ENCODE results near the gene UBE2S.

UBE2S gene

DNA sequence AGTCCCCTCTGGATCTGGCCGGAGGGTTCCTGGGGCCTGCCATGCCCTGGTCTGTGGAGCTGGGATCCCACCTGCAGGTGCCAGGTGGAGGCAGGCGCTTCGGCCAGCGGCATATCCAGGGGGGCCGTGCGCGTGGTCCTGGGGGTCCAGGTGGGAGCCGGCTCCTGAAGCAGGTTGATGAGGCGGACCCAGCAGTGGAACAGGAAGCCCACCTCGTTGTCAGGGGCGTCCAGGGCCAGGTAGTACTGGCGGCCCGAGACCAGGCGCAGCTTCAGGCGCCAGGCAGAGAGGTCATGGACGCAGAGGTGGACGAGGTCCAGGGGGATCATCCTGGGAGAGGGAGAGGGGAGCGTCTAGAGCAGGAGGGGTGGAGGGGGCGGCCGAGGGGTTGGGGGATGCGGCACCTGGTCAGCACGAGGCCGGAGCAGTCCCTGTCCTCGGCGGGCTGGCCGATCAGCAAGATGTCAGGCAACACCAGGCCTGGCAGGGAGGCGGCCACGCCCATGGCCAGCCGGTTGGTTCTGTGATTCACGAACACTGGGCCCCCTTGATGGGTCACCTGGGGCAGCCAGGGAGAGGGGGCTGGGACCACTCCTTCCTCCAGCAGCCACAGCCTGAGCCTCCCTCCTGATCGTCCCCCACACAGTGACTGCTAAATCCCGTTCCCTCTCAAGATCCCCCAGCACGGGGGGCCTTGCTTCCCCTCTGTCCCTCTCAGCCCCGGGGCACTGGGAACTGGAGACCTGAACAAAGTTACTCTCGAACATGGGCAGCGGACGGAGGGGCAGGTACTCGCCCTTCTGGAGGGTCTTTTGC, 45.2 kb downstream of the UBE2S start:
- DNase-seq (ENCODE audit: low spot score) = no peak

DNA sequence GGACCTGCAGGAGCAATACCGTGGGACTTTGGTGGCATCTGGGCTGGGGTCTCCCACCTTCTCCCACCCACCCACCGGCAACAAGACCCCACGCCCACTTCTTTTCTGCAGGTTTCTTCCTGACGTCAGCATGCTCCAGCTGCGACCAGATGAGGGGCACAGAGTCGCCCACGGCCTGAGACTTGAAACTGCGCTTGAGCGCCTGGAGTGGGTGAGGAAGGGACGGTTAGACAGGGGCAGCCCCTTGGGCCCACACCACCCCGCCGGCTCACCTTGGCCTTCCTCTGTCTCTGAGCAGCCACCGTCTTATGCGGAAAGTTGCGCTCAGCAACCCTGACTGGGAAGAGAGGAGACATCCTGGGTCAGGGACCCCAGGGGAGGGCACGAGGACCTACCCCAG, 46.7 kb downstream of the UBE2S start:
- DNase-seq (ENCODE audit: low spot score) = no peak

DNA sequence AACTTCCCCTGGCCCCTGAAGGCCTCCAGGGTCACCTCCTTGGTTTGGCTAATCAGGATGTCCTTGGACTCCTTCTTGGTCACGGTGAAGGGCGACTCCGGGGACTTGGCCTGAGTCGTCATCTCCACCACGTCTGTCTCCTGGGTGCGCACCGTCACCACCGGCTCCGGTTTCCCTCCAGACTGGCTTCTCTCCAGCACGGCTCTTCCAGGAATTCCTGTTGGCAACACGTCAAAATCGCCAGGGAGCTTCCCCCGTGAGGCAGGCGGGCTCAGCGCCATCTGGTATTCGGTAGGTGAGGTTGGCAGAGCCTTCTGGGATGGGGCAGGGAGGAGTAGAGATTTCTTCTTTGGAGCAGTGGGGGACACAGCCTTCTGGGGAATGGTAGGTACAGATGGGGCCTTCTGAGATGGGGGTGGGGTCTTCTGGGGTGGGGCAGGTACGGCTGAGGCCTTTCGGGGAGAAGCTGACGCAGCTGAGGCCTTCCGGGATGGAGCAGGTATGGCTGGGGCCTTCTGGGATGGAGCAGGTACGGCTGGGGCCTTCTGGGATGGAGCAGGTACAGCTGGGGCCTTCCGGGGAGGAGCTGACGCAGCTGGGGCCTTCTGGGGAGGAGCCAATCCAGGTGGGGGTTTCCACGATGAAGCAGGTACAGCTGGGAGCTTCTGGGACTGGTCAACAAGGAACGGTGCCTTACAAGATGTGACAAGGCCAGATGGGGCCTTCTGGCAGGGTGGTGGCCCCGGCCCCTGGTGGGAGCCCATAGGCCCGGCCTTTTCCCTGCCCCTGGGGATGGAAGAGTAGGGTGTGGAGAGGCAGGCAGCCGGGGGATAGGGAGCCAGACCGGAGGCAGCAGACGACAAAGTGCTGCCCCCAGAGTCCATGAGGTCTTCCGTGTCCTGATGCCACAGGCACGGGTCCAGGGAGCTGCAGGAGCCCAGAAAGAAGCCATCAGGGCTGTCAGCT, 48.4 kb downstream of the UBE2S start:
- DNase-seq (ENCODE audit: low spot score) = no peak

DNA sequence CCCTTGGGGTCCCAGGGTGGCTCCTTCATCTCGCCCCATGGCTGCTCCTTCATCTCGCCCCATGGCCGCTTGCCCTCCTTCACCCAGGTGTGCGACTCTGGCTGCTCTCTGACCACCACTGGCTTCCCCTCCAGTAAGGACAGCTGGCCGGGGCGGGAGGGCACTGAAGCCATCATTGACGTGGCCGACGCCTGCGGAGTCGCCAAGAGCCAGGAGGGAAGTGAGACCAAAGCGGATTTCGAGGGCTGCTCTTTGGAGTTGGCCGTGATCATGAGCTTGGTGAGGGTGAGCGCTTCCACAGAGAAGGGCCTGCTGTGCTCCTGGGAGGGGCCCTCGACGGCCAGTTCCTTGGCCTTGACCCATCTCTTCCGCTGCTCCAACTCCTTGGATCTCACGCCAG, 49.1 kb downstream of the UBE2S start:
- no peak for DNase-seq (ENCODE audit: low spot score)

DNA sequence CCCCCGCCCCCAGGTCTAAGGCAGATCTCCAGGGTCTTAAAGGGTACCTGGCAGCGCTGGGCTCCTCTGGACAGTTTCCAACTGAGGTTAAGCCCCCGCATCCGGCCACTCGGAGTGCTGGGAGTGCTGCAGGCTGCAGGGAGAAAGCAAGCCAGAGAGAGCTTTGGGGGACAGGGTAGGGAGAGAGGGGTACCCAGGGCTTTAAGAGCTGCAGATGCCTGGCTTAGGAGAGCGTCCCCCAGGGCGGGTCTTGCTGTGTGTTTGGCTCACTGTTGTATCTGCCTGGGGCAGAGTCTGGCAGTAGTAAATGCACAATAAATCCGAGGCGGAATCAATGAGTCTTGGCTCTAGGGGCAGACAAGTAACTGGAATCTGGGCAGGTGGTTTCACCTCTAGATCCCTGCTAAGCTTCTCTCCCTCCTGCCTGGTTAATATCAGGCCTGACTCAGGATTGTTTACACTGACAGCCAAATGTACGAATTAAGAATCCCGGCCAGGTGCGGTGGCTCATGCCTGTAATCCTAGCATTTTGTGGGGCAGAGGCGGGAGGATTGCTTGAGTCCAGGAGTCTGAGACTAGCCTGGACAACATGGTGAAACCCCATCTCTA, 52.3 kb downstream of the UBE2S start:
- no peak for DNase-seq (ENCODE audit: low spot score)

DNA sequence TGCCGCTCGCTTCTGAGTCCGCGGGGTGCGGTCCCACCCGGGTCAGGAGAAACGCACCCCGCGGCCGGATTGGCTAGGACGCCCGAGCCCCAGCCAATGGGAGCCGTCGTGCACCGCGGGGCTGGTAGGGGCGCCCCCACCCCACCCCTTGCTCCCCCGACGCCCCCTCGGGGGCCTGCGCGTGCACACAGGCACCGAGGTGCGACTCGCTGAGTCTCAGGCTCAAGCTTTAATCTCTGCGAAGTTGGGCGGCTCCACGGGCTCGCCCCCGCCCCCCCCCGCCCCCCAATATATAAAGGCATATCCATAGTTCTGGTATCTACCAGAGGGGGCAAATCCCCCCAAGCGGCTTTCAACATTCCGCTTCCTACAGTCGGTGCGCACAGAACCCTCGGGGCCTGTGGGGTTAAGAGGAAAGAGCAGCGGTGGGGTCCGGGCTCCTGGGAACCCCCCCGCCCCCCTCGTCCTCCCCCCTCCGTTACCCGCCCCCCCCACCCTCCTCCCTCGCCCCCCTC, 52.8 kb downstream of the UBE2S start, which contains the start of gene COX6B2:
COX6B2 (minus strand) TSS at position 22 of the 515 bp plus-strand sequence. CDS start 198 bp downstream, outside the sequence.
- no peak for DNase-seq (ENCODE audit: low spot score)

DNA sequence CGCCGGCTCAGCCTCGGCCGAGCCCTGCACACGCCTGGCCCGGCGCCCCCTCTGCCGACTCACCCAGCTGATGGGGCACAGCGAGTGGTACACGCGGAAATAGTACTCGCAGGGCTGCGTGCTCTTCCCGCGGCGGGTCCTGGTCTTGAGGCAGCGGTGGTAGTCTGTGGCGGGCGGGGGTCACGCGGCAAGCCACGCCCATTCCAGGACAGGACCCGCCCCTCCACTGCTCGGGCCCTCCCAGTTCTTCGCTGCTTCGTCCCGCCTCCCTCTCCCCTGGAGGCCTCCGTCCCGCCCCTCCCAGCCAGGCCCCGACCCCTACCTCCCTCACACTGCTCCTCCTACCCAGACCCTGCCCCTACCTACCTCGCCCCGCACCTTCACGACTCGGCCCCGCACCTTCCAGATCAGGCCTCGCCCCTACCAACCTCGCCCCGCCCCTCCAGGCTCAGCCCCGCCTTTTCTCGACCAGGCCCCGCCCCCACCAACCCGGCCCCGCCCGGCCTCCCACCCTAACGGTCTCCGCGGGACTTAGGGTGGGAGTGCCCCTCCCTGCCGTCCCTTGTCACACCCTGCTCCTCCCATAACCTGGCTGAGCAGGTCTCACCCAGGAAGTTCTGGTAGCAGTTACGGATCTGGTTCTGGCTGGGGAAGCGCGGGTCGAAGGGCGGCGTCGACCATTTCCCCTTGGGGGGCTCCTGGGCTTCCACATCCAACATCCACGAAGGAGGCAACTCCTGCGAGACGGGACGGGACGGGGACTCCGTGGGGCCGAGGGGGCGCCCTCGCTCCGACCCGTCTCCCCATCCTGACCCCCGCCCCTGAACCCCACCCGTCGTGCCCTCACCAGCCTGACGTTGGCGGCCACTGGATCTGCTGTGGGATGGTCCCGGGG, 53.5 kb downstream of the UBE2S start:
- DNase-seq (ENCODE audit: low spot score) = peak; percentile 93

DNA sequence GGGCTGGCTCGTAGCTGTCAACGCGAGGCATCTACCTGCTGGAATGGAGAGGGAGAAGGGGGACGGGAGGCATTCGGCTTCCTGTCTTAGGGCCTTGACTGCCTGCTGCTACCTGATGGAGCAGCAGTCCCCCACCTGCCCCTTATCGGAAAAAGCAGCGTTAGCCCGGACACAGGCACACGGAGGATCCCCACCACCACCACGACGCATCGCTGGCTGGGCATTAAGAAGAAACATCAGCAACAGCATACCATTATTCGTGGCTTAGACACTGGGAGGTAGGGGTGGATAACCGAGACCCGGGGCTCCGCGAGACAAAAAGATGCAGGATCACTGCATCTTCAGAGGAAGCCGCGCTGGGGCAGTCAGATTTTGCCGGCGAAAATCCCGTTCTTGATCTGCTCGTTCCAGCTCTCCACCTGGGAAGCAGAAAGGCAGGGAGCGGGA, 54.2 kb downstream of the UBE2S start:
- no peak for DNase-seq (ENCODE audit: low spot score)

DNA sequence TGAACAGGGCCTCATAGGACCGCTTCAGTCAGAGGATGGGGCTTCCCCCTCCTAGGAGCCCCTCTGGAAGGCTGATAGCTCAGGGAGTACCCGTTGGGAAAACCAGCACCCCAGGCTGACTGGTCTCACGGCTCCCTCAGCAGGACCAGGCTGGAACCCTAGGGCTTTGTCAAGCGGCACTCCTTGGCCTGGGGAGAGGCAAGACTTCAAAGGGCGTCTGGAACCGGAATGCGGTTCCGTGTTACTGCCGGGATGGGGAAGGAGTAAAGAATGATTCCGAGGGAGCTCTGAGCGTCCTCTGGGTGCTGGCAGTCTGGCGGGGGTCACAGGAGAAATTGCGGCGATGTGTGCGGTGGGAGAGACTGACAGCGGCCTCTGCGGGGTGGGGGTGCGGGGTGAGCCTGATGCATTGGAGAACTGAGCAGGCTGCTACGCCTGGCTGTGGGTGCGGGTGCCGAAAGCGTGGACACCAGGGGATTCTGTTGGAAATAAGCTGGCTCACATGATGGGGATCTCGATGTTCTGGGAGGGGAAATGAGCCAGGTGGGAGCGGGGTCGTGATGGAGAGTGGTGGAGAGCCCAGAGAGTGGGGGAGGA, 54.9 kb downstream of the UBE2S start:
- DNase-seq (ENCODE audit: low spot score) = no peak

DNA sequence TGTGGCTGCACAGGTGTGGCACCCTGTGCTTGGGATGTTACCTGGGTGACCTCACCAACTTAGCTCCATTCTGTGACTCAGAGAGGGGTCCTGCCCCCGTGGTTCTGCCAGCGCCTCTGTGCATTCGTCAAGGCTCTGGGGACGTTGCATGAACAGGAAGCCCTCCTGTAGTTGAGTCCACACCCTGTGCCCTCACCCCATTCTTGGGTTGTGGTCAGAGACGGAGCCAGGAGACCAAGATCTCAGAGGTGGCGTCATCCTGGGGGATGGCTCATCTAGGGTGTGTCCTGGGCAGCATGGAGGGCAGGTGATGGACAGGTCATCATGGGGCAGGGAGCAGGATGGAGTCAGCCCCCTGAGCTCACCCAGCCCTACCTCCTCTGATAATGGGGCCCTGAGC, 55.5 kb downstream of the UBE2S start:
- no peak for DNase-seq (ENCODE audit: low spot score)

DNA sequence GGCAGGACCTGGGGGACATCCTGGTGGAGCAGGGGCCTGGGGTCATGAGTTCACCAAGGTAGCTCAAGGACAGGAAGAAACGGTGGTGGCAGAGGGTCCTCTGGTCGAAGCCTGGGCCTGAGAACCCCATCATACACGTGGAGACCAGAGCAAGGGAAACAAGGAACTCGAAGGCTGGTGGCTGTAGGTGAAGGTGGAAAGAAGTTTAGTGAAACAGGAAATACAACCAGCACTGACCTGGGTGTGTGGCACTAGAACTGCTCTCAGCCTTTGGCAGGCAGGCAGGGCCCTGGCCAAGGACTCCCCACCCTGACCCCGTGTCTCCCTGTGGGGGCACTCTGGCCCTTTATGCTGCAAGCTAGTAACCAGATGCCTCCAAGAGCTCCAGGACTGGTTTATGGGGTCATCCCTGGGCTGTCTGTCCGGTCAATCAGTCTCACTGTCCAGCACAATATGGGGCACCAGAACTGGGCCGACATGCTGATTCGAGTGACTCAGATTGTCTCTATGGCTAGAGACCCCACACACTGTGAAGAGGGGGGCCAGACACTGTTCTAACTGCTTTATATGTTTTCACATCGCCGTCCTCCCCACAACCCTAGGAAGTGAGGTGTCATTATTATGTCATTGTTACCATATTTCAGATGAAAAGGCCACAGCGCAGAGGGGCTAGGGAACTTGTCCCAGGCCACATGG, 56.8 kb downstream of the UBE2S start:
- no peak for DNase-seq (ENCODE audit: low spot score)

All from HuH-7 (cell line).